GM18511 (cell line): ENCODE measurements around the gene ARHGEF40.

Source experiments
- ATAC-seq: cut with Tn5 transposase; IDR thresholded peaks from one replicate; pipeline ENCODE4 v1.9.1; 2021; ENCODE audit warnings: mild to moderate bottlenecking, moderate library complexity; ENCODE audit not compliant: unreplicated experiment

Gene ARHGEF40

GRCh38 chr14:21078726-21079125, 8.6 kb downstream of the ARHGEF40 start:
- no peak for ATAC-seq

DNA sequence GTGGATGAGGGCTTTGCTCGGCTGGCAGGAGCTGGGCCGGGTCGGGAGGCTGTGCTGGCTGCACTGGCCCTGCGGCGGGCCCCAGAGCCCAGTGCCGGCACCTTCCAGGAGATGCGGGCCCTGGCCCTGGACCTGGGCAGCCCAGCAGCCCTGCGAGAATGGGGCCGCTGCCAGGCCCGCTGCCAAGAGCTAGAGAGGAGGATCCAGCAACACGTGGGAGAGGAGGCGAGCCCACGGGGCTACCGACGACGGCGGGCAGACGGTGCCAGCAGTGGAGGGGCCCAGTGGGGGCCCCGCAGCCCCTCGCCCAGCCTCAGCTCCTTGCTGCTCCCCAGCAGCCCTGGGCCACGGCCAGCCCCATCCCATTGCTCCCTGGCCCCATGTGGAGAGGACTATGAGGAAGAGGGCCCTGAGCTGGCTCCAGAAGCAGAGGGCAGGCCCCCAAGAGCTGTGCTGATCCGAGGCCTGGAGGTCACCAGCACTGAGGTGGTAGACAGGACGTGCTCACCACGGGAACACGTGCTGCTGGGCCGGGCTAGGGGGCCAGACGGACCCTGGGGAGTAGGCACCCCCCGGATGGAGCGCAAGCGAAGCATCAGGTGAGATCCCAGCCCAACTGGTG, 11.5 kb downstream of the ARHGEF40 start:
- no peak for ATAC-seq

DNA sequence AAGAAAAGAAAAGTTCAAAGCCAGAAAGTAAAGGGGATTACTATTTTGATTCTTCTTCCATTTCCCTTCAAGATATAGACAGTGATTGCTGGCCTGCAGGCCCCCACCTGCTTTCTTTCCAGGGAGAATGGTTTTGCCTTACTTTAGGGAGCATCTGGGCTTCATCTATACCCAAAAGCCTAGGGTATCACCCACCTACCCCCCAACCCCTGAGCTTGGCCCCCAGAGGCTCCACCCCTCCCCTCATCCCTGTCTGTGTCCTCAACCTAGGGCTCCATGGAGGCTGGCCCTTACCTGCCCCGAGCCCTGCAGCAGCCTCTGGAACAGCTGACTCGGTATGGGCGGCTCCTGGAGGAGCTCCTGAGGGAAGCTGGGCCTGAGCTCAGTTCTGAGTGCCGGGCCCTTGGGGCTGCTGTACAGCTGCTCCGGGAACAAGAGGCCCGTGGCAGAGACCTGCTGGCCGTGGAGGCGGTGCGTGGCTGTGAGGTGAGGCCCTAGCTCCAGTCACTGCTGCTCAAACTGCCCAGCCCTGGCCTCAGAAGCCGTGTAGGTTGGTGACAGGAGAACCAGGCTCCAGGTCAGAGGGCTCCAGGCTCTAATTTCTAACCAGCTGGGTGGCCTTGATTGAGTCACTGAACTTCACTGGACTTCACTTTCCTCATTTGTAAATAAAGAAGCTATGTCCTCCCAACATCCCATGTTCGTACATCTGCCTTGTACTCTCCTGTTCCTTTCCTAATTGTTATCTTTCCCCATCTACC, 13.6 kb downstream of the ARHGEF40 start:
- no peak for ATAC-seq

- ATAC-seq = no peak
Measured at GRCh38 chr14:21084396-21084795, 14.3 kb downstream of the ARHGEF40 start.

GRCh38 chr14:21084998-21085853, 15.1 kb downstream of the ARHGEF40 start:
- no peak for ATAC-seq

DNA sequence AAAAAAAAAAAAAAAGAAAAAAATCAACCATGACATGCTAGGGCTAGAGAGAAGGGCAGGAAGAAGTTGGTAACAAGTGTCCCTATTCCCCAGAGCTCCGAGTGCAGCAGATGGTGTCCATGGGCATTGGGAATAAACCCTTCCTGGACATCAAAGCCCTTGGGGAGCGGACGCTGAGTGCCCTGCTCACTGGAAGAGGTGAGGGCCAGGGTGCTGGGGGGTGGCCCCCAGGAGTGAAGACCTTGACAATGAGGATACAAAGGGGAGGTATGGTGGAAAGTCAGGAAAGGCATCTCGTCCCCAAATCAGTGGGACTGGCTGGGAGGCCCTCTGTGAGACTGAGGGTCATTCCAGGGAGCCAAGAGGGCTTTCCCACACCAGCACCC, 16.8 kb downstream of the ARHGEF40 start:
- ATAC-seq = no peak

DNA sequence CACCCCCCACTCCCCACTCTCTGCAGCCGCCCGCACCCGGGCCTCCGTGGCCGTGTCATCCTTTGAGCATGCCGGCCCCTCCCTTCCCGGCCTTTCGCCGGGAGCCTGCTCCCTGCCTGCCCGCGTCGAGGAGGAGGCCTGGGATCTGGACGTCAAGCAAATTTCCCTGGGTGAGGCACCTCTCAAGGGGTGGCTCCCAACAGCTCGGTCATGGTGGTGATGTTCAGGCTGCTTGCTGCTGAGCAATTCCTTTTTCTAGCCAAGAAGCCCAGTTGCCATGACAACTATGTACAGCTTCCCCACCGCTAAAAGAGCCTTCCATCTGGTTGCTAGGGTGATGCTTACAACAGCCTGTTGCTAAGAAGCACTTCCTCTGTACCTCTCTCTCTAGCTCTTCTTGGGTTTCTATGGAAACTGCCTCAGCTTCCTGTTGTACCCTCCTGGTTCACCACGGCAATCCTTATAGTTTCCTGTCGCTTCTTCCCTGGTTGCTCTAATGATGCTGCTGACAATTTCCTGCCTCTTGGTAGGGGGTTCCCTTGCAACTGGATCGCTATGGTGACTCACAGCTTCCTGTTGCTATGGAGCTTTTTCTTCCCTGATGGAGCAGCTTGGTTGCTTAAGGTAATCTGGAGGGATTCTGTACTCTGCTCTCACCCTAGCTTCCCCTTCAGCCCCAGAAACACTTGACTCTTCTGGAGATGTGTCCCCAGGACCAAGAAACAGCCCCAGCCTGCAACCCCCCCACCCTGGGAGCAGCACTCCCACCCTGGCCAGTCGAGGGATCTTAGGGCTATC, 17.4 kb downstream of the ARHGEF40 start:
- ATAC-seq = peak; percentile 75

DNA sequence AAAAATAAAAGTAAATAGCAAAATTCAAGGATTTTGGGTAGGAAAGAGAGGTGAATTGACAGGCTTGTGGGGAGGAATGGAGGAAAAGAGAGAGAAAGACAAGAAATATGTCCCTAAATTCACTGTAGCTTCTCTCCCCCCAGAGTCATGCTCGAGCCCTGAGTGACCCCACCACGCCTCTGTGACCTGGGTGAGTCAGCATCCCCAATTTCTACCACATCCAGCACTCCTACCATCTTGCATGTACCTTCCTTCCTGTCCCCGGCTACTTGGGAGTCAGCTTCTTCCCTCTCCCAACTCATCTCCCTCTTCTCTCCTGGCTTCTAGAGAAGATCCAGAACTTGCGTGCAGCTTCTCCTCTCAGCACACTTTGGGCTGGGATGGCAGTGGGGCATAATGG, 18.6 kb downstream of the ARHGEF40 start:
- no peak for ATAC-seq

DNA sequence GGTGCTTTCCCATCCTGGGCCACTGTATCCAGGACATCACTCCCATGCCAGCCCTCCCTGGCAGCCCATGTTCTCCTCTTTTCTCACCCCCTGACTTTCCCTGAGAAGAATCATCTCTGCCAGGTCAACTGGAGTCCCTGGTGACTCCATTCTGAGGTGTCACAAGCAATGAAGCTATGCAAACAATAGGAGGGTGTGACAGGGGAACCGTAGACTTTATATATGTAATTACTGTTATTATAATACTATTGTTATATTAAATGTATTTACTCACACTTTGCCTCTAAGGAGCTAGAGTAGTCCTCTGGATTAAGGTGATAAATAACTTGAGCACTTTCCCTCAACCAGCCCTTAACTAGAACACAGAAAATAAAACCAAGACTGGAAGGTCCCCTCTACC, 19.2 kb downstream of the ARHGEF40 start:
- no peak for ATAC-seq

DNA sequence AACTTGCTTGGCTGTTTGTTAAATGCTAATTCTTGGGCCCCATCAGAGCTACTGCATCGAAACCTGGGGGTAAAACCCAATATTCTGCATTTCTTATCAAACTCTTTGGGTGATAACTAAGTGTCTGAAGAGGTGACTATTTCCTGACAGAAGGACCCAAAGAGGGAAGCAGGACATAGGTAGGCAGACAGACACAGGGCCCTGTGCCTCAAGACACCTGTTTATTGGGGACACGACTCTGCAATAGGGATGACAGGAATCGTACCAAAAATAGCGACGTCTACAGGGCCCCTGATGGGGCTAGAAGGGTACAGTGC, 19.7 kb downstream of the ARHGEF40 start:
- ATAC-seq = no peak

DNA sequence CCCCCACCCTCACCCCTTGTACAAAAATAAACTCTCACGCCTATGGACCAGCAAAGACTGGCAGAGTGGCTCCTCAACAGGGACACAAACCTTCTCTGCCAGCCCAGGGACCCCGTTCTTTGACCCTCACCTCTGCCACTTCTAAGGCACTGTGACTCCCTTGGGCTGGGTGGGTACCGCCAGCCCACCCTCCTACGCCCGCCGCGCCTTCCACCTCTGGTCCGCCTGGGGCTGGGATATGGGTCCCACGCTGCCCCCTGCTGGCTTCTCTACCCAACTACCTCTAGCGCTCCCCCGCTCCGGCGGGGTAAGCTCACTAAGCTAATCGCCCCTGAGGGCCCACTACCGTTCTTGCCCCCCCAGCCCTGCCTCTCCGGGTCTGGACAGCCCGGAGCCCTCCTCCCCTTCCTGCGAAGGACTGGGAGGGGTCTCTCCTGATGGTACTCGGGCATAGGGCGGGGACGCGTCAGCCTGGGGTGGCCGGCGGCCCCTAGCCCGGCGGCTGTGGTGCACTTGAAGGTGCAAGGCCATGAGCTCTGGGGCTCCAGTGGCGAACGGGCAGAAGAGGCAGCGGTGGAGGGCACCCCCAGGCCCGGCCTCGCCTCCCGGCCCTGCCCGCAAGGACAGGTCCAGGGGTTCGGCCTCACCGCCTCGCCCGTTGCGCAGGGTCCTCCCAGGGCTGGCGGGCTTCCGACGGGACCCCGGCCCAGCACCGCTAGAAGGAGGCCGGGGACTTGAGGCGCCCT, 20.3 kb downstream of the ARHGEF40 start:
- ATAC-seq = no peak

DNA sequence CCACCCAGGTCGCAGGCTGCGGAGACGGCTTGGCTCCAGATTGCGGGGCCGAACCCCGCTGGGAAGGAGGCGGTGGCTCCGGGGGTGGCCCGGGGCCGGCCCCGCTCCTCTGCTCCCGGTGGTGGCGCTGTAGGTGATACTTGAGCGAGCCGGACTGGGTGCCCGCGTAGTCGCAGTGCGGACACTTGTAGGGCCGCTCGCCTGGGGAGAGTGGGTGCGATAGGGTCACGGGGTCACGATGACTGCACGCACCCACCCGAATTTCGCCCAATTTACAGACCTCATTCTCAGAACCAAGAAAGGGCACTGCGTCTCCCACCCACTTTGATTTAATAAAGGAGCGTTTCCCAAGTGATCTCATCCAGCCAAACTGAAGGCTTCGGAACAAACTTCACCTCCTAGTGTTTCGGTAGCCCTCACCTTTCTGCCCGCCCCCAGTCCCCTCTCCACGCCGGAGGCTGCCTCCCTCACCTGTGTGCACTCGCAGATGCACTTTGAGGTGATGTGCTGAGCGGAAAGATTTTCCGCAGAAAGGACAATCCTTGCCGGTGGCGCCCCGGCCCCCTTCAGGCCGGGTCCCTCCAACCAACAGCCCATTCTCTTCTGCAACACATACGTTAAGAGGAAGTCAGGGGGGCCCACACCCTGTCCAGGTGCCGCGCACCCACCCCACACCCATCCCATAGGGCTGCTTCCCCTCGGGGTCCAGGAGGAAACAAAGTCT, 21.0 kb downstream of the ARHGEF40 start:
- no peak for ATAC-seq

- no peak for ATAC-seq
Measured at GRCh38 chr14:21091821-21092272, 21.7 kb downstream of the ARHGEF40 start.

GRCh38 chr14:21092273-21093011, 22.3 kb downstream of the ARHGEF40 start:
- peak; percentile 87 for ATAC-seq

GRCh38 chr14:21093018-21093417, 22.9 kb downstream of the ARHGEF40 start:
- ATAC-seq = no peak

- no peak for ATAC-seq
Measured at GRCh38 chr14:21093769-21094681, 23.9 kb downstream of the ARHGEF40 start.

GRCh38 chr14:21095430-21096205, 25.5 kb downstream of the ARHGEF40 start:
- no peak for ATAC-seq
